ENCODE results near the gene RBM17. TPM values are rescaled to one million over a fixed set of nuclear protein-coding genes. Genes with fewer than 3 reads are reported as not detected.
"Not testable (repeated sequence)": the region's sequence is repeated elsewhere in the genome, so short reads cannot be mapped to it uniquely, and the experiment has no call there.

RBM17 gene
- total RNA-seq, 1 donor: 21.0 TPM

- peak in 2 of 3 donors; percentile 30 to 79 for DNase-seq (ENCODE audit: low read depth in 2 of 3, low spot score in 2 of 3)
These were observed 20.0 kb downstream of the RBM17 start for GRCh38 chr10:6108631-6109443.

- no peak for DNase-seq (ENCODE audit: low read depth in 2 of 3, low spot score in 2 of 3)
These were observed 20.6 kb downstream of the RBM17 start for GRCh38 chr10:6109444-6109775.

GRCh38 chr10:6110136-6110535 lies 21.3 kb downstream of the RBM17 start:
- no peak for DNase-seq (ENCODE audit: low read depth in 2 of 3, low spot score in 2 of 3)

- no peak for DNase-seq (ENCODE audit: low read depth in 2 of 3, low spot score in 2 of 3)
These were observed 24.1 kb downstream of the RBM17 start for GRCh38 chr10:6112893-6113292.

DNA sequence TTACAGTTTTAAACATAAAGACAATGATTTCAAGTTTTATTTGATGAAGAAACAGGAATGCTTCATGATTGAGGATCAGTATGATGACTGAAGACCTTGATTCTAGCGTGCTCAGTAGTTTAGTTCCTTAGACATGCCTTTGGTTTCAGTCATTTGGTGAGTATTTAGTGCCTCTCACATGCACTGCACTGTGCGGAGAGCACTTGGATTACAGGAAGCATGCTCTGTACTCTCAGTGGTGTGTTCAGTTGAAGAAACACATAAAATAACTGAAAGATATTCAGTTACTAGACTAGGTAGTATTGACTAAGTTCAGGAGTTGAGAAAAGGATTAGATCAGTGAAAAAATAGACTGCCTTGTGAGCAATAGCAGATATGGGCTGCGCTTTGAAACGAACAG lies 25.5 kb downstream of the RBM17 start:
- DNase-seq (ENCODE audit: low read depth in 2 of 3, low spot score in 2 of 3): no peak

- no peak for DNase-seq (ENCODE audit: low read depth in 2 of 3, low spot score in 2 of 3)
These were observed 26.0 kb downstream of the RBM17 start for GRCh38 chr10:6114805-6115341.

- no peak for DNase-seq (ENCODE audit: low read depth in 2 of 3, low spot score in 2 of 3)
These were observed 26.6 kb downstream of the RBM17 start for GRCh38 chr10:6115411-6115810.

DNA sequence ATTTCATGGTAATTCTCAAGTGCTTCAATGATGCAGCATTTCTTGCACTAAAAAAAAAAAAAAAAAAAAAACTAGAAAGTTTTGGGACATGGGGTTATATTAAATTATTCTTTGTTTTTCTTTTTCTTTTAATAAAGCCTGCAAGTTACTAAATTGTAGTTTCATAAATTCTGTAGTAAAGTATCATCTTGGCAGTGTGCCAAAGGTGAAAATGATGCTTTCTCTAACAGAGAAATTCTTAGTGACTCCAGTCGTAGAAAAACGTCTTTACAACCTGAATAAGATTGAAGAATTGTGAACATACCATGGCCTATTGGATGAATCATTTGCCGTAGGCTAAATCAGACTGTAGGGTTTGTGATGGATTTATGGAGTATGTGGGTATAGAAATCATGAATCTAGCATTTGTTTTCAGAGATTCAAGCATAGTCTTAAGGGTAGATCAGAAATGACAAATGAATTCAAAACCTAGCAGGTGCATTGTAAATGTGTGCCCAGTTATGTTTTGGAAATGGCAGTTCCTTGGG lies 27.1 kb downstream of the RBM17 start:
- no peak for DNase-seq (ENCODE audit: low read depth in 2 of 3, low spot score in 2 of 3)

DNA sequence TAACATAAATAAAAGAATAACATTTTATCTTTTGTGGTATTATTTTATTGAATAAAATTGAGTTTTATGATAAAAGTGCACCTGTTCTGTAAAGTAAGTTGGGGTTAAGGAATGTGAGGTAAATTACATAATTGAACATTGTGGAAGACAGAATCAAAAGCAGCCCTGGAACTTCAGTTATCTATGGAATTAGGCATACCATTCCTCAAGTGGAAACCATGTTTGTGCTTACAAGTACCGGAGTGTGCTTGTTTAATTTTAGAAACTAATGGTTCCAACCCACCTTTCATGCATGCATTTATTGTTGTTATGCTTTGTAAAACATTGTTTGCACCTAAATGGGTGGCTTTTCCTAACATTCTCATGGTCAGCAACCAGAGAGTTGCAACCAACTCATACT lies 28.0 kb downstream of the RBM17 start:
- no peak for DNase-seq (ENCODE audit: low read depth in 2 of 3, low spot score in 2 of 3)

GRCh38 chr10:6117711-6118110 lies 28.9 kb downstream of the RBM17 start:
- no peak for DNase-seq (ENCODE audit: low read depth in 2 of 3, low spot score in 2 of 3)

DNA sequence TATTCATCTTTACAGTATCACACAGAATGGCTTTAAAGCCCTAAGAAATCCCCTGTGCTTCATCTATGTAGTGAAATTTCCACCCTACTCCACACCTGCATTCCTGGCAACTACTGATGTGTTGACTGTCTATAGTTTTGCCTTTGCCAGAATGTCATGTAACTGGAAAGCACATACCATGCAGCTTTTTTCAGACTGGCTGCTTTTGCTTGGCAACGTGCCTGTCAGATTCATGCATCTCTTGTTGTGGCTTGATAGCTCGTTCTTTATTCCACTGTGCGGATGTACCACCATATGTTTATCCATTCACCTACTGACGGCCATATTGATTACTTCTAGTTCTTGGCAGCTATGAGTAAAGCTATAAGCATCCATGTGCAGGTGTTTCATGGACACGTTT lies 30.6 kb downstream of the RBM17 start:
- no peak for DNase-seq (ENCODE audit: low read depth in 2 of 3, low spot score in 2 of 3)

DNA sequence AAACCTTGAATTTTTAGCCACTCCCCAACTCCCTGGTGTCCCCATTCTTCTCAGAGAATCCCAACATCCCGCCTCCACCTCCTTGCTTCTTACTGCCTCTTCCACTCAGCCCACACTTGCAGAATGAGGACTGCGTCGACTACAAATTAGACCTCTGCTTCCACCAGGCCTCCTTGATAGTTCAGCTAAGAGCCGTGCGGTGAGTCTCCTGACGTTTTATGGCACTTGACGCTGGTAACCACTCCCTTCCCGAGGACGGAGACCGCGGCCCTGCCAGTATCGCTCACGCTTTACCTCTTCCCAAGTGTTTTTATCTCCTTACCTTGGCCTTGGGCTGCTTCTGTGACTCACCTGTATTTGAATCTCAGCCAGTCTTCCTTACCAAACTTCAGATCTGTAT lies 31.1 kb downstream of the RBM17 start:
- DNase-seq (ENCODE audit: low read depth in 2 of 3, low spot score in 2 of 3): no peak

DNA sequence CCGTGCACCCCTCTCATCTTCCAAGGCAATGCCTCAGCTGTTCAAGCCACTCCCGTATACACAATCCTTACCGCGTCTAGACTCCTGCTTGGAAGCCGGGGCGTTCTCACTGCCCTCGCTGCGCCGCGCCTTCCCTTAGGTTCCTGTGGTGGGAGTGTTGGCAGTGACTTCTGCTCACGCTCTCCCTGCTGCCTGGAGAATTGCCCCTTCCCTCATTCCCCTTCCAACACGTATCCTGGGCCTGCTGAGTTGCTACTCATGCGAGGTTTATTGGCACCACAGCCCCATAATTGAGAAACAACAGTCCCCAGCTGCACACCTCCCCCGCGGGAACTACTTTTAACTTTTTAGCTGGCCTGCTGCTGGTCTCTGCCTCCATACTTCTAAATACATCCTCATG lies 31.9 kb downstream of the RBM17 start:
- DNase-seq (ENCODE audit: low read depth in 2 of 3, low spot score in 2 of 3): no peak

GRCh38 chr10:6121146-6121545 lies 32.3 kb downstream of the RBM17 start:
- no peak for DNase-seq (ENCODE audit: low read depth in 2 of 3, low spot score in 2 of 3)

DNA sequence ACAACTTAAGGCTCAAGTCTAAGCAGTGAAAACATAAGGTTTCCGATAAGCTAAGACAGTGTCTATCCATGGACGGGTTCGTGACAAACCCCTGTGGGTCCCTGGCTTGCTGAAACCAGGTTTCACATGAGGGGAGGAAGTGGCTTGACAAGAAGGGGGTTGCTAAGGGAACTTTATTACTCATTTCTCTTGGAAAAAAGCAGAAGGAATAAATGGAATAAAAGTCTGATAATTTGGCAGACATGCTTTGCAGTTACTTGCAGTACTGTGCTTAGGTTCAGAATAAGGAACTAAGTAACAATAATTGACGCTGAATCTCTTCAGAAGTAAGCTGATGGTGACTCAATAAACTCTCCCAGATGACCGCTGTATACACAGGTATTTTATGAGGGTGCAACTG lies 34.7 kb downstream of the RBM17 start:
- no peak for DNase-seq (ENCODE audit: low read depth in 2 of 3, low spot score in 2 of 3)

DNA sequence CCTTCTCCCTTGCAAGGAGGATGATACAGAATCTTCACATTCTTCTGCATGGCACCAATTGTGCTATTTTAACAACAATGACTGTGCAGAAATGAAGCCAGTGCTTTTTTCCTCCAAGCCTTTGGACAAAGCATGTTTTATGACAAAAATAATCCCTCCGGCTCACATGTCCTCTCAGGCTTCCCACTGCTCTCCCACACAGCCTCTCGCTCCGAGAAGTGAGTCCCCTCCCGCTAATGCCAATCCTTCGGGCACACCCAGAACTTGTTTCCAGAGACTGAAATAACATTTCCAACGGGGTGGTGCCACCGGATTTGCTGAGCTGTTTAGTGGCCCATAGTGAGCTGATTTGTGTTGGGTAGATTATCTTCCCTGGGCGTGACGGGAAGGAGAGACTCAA lies 35.8 kb downstream of the RBM17 start:
- DNase-seq (ENCODE audit: low read depth in 2 of 3, low spot score in 2 of 3): no peak

DNA sequence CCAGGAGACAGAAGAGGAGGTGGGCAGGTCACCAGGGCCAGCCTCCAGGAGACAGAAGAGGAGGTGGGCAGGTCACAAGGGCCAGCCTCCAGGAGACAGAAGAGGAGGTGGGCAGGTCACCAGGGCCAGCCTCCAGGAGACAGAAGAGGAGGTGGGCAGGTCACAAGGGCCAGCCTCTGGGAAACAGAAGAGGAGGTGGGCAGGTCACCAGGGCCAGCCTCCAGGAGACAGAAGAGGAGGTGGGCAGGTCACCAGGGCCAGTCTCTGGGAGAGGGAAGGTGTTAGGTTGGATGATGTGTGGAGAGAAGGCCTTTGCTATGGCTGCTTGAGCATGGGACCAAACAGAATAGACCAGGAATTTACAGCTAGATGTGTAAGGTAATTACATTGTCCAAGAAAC lies 38.6 kb downstream of the RBM17 start:
- not testable (repeated sequence) for DNase-seq (ENCODE audit: low read depth in 2 of 3, low spot score in 2 of 3)

GRCh38 chr10:6128087-6128486 lies 39.3 kb downstream of the RBM17 start:
- no peak for DNase-seq (ENCODE audit: low read depth in 2 of 3, low spot score in 2 of 3)

GRCh38 chr10:6128591-6129251 lies 39.9 kb downstream of the RBM17 start:
- peak in 2 of 3 donors; percentile 53 to 62 for DNase-seq (ENCODE audit: low read depth in 2 of 3, low spot score in 2 of 3)

- no peak for DNase-seq (ENCODE audit: low read depth in 2 of 3, low spot score in 2 of 3)
These were observed 42.1 kb downstream of the RBM17 start for GRCh38 chr10:6130848-6131470.

DNA sequence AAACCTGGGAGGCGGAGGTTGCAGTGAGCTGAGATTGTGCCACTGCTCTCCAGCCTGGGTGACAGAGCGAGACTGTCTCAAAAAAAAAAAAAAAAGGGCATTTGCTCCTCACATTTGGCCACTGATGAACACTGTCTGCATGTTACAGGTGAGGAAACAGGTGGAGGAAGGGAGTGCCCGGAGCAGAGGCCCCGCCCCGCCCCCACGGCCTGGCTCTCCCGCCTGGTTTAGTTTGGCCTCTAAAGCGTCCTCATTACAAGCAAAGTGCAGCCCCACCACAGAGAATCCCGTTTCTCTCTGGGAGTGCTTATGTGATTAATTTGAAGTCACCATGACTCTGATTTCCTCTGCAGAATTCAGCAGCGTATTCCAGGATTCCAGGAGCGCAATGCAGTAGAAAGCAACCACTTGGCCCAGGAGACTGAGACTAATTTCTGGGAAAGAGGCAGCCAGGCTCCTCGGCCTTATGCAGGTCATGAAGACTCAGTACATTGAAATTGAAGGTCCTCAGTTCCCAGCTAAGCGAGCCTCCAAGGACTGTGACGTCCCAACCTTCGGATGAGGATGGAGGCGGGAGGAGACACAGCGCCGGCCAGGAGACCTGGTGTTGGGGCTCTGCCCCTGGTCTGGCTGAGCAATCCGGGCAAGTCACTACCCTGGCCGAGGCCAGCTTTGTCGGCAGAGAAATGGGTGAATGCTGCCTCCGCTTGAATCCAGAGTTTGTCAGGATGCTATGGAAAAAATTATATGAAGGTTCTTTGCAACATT lies 44.7 kb downstream of the RBM17 start:
- no peak for DNase-seq (ENCODE audit: low read depth in 2 of 3, low spot score in 2 of 3)

Data from hematopoietic multipotent progenitor cell (in vitro differentiated cells).